GM21576 (cell line): ENCODE data around the gene NOL4L.
"Not testable (repeated sequence)": the region's sequence is repeated elsewhere in the genome, so short reads cannot be mapped to it uniquely, and the experiment has no call there.

Experiments used
- ATAC-seq: cut with Tn5 transposase; IDR thresholded peaks from one replicate; pipeline ENCODE4 v1.9.1; 2021; ENCODE audit warnings: mild to moderate bottlenecking, moderate library complexity; ENCODE audit not compliant: unreplicated experiment

The NOL4L gene

GRCh38 chr20:32596681-32597252, 11.6 kb upstream of the NOL4L start:
- no peak for ATAC-seq

GRCh38 chr20:32595143-32595542, 10.0 kb upstream of the NOL4L start:
- ATAC-seq, result no peak

DNA sequence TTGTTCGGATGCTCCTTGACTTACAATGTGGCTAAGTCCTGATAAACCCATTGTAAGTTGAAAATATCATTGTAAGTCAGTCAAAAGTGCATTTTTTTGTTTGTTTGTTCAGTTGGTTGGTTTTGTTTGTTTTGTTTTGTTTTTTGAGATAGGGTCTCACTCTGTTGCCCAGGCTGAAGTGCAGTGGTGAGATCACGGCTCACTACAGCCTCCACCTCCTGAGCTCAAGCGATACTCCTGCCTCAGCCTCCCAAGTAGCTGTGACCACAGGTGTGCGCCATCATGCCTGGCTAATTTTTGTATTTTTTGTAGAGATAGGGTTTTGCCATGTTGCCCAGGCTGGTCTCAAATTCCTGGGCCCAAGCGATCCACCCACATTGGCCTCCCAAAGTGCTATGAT, 9.5 kb upstream of the NOL4L start:
- not testable (repeated sequence) for ATAC-seq

- no peak for ATAC-seq
These were observed 9.1 kb upstream of the NOL4L start for GRCh38 chr20:32594204-32594603.

GRCh38 chr20:32592616-32593015, 7.5 kb upstream of the NOL4L start:
- not testable (repeated sequence) for ATAC-seq

GRCh38 chr20:32592022-32592421, 6.9 kb upstream of the NOL4L start:
- no peak for ATAC-seq

GRCh38 chr20:32589769-32590168, 4.6 kb upstream of the NOL4L start:
- no peak for ATAC-seq

DNA sequence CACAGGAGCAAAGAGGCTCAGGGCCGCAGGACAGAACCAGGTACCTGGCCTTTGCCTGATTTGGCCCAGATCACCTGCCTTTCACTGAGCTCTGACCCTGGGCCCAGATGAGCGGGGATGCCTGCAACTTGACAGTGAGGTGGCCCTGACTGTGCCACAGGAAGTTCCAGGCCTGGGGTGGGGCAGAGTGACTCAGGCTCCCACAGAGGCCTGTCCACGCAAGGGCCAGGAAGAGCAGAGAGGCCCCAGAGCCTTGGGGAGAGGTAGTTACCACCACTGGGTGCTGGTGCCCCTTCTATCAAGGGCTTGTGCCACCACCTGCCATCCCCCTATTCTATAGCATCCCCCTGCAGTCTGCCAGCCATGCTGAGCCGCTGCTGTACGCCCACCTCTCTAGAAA, 4.1 kb upstream of the NOL4L start:
- ATAC-seq, result no peak

DNA sequence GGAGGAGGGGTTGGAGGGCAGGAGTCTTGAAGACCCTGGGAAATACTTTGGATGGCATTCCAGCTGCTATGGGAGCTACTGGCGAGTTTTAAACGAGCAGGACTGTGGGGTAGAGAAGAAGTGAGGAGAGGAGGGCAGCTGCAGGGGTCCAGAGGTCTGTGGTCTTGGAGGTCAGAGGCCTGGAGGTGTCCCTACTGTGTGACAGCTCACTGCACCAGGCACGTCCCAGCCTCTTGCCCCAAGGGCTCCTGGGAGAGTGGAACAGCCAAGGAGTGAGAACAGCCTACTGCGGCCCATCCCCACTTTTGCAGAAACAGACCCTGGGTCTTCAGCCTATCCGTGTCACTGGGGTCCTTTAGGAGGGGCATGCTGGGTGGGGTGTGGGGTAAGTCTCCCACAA, 2.9 kb upstream of the NOL4L start:
- no peak for ATAC-seq

DNA sequence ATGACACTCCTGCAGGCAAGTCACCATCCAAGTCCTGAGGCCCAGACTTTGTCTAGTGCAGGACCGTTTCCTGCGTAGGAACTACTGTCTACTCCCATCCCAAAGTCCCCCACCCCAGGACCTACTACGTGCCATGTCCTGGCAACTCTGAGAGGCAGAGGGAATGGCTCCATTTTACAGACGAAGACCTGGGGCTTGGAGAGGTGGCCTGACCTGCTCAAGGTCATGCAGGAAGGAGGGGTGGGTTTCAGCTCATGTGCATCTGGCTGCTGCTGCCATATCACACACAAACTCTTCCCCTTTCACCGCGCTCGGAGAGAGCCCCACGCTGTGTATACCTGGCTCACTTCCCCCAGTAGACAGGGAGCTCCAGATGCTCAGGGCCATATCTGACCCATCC, 1.2 kb upstream of the NOL4L start:
- no peak for ATAC-seq

GRCh38 chr20:32585586-32586127, 524 bp upstream of the NOL4L start:
- no peak for ATAC-seq

- ATAC-seq, result no peak
These were observed 1.5 kb downstream of the NOL4L start for GRCh38 chr20:32583581-32584070.

DNA sequence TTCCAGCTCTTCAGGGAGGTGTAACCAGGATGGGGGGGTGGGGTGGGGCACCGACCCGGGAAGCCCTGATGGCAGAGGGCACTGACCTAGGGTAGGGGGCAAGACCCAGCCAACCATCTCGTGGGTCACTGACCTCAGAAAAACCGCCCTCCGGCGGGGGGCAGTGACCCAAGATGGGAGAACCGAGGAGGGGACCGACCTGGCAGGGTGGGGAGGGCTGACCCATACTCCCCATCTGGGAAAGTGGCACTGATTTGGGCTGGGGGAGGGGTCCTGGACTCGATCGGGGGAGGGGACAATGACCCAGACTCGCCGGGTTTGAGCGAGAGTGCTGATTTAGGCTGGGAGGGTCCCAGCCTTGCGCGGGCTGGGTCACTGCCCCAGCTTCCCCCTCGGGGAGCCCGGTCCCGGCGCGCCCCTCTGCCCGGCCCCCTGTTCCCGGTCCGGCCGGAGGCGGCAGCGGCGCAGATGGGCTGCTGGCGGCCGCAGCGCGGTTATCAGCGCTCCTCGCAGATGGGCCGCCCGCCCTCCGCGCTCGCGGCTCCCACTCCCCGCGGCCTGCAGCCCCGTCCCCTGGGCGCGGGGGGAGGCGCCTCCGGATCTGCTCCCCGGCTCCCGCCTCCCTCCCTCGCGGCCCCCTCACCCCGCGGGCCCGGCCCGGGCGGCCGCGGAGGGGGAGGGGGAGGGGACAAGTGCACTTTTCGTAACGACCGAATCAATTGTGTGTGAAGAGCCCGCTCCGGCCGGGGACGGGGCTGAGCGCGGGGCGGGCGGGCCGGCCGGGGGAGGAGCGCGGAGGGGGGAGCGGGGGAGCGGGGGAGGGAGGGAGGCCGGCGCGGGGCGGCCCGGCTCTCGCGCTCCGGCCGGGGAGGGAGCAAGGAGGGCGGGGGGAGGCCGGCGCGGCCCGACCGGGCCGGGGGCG, 2.2 kb downstream of the NOL4L start:
- no peak for ATAC-seq

- ATAC-seq, result no peak
These were observed 3.1 kb downstream of the NOL4L start for GRCh38 chr20:32581839-32582658.

DNA sequence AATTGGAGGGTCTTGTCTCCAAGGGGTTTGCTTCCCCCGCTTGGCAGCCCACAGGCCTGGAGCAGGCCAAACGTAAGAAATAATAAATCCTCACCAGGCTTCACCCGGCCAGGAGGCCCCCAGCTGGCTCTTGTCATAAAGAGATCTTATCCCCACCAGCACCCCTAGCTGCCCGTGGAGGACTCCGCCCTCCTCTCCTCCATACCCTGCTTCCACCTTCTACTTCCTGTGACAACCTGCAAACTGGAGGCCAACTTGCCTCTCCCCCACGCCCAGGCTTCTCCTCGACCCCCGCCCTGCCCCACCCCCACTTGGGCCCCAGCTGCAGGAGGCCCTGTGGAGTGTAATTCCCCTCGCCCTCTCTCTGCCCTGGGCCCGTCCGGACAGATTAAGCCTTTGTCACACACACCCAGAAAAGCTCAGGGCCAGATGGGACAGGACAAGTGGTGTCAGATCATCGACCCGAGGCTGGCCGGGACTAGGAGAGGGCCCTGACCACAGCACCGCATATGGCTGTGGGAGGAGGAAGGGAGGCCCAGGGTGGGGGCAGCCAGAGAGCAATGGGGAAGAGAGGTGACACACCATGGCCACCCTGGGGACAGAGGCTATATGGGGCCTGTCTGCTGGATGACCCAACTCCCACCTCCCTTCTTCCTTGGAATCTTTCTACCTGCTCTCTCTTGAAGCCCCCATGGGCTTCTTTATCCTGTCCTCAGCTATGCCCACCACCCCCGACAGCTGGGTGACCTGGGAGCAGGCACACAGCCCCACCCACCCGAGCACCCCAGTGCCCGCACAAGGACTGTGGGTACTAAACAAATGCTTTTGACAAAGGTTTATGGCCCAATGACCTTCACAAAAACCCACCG, 3.9 kb downstream of the NOL4L start:
- no peak for ATAC-seq

DNA sequence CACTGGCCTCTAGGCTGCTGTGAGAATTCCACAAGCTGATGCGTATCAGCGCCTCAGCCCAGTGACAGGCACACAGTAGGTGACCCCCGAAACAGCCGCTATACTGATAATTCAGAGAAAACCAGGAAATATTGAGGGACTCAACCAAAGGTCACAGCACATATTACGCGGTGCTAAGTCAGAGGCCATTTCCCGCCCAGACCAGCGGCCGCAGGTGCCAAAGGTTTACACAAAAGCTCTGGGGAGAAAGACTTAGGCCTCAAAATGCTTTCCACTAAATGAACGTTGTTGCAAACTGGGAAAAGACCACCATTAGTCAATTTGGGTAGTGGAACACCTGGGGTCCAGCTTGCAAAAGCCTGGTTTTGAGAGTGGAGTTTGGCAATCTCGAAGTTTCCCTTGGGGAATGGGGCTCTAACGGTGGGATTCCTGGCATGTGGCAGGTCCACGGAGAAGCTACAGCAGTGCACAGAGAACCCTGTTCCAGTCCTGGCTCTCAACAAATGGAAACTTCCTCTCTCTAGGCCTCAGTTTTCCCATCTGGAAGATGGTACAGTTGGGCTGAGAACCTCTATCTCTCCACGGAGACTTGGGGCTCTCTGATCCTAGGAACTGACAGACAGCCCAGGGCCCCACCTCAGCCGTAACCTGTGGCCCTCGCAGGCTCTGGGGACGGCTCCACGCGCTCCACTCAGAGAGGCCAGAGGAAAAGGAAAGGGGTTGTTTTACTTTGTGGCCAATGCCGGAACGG, 4.7 kb downstream of the NOL4L start:
- ATAC-seq, result no peak

GRCh38 chr20:32578840-32579390, 6.2 kb downstream of the NOL4L start:
- ATAC-seq, result no peak

DNA sequence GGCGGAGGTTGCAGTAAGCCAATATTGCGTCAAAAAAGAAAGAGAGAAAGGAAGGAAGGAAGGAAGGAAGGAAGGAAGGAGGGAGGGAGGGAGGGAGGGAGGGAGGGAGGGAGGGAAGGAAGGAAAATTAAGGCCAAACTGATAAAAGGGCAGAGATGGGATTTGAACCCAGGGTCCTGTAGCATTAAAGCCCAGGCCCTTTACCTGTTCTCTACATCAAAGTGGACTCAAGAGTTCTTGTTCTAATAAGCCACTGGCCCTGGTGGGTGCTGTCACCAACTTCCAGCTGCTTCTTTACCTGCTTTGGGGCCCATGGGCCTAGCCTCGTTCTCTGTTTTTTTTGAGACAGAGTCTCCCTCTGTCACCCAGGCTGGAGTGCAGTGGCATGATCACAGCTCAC, 7.1 kb downstream of the NOL4L start:
- ATAC-seq, result not testable (repeated sequence)

DNA sequence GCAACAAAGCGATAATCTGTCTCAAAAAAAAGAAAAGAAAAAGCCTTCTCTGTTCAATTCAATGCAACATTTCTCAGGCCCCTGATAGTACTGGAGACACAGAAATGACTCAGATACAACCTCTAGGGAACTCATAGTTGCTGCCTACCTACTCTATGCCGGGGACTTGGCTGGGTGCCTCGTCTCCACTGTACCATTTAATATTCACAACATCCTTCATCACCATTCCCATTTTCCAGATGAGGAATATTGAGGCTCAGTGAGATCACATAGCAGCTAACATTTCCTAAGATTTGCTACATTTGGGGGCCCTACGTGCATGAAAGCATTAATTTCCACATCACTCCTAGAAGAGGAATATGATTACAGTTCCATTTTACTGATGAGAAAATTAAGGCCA, 7.5 kb downstream of the NOL4L start:
- no peak for ATAC-seq
